Measurements from ENCODE around the gene FAM83E.

FAM83E gene

GRCh38 chr19:48616491-48617056 is 1.7 kb upstream of the FAM83E start:
- peaks cover 4% of the 10 kb centered on the region for H3K27me3 Mint-ChIP-seq
- H3K36me3 Mint-ChIP-seq, result peaks cover 49% of the 10 kb centered on the region
- peaks cover 43% of the 10 kb centered on the region for H3K4me1 Mint-ChIP-seq
- no peak for DNase-seq
- peak overlapping the region; percentile 84 for H3K27ac Mint-ChIP-seq
- CTCF ChIA-PET, result interaction anchor here (1.1 to 3.0 kb wide), 3 partner anchors 7 to 283 kb away, joined by 3 to 13 read pairs (median 3); no protein-coding TSS in a partner anchor
- no peaks in the 10 kb centered on the region for H3K9me3 Mint-ChIP-seq
- H3K4me3 Mint-ChIP-seq, result peak overlapping the region; percentile 95

GRCh38 chr19:48616041-48616436 is 1.2 kb upstream of the FAM83E start:
- Mint-ChIP-seq H3K9me3 (no peaks in the 10 kb centered on the region), H3K4me1 (peaks cover 40% of the 10 kb centered on the region), H3K27ac (peak overlapping the region; percentile 84), H3K36me3 (peaks cover 46% of the 10 kb centered on the region), H3K4me3 (peak overlapping the region; percentile 95), H3K27me3 (peaks cover 4% of the 10 kb centered on the region)
- CTCF ChIA-PET, result interaction anchor here (1.1 kb wide), 1 partner anchor 11 kb away, joined by 3 read pairs; no protein-coding TSS in a partner anchor
- DNase-seq, result no peak

GRCh38 chr19:48615231-48616040 is 560 bp upstream of the FAM83E start:
- Mint-ChIP-seq H3K9me3 (no peaks in the 10 kb centered on the region), H3K27ac (no peak overlapping the region), H3K27me3 (peaks cover 4% of the 10 kb centered on the region), H3K4me1 (peaks cover 40% of the 10 kb centered on the region), H3K4me3 (no peak overlapping the region), H3K36me3 (peaks cover 46% of the 10 kb centered on the region)
- CTCF ChIA-PET, result interaction anchor here (0.9 to 1.1 kb wide), 2 partner anchors 10 kb away, joined by 3 read pairs; no protein-coding TSS in a partner anchor
- DNase-seq, result no peak

GRCh38 chr19:48613852-48614435 is 932 bp downstream of the FAM83E start:
- CTCF ChIA-PET, result interaction anchor here (0.9 kb wide), 1 partner anchor 8 kb away, joined by 3 read pairs; no protein-coding TSS in a partner anchor
- H3K36me3 Mint-ChIP-seq, result peaks cover 37% of the 10 kb centered on the region
- peak overlapping the region; percentile 16 for H3K27ac Mint-ChIP-seq
- no peaks in the 10 kb centered on the region for H3K9me3 Mint-ChIP-seq
- peaks cover under 1% of the 10 kb centered on the region for H3K27me3 Mint-ChIP-seq
- no peak overlapping the region for H3K4me3 Mint-ChIP-seq
- DNase-seq, result no peak
- H3K4me1 Mint-ChIP-seq, result peaks cover 30% of the 10 kb centered on the region

- Mint-ChIP-seq H3K4me3 (no peak overlapping the region), H3K36me3 (peaks cover 32% of the 10 kb centered on the region), H3K27ac (no peak overlapping the region)
Observed at GRCh38 chr19:48613024-48613851, 1.6 kb downstream of the FAM83E start.

GRCh38 chr19:48611872-48612271 is 3.0 kb downstream of the FAM83E start:
- H3K4me1 Mint-ChIP-seq, result peaks cover 15% of the 10 kb centered on the region
- no peak for DNase-seq
- peaks cover 23% of the 10 kb centered on the region for H3K36me3 Mint-ChIP-seq
- H3K27me3 Mint-ChIP-seq, result no peaks in the 10 kb centered on the region
- CTCF ChIA-PET, result interaction anchor here (1.9 kb wide), 1 partner anchor 106 kb away, joined by 6 read pairs; no protein-coding TSS in a partner anchor
- no peak overlapping the region for H3K4me3 Mint-ChIP-seq
- H3K9me3 Mint-ChIP-seq, result no peaks in the 10 kb centered on the region
- no peak overlapping the region for H3K27ac Mint-ChIP-seq

More at GRCh38 chr19:48613024-48613851, 1.6 kb downstream of the FAM83E start:
- no peaks in the 10 kb centered on the region for H3K9me3 Mint-ChIP-seq
- DNase-seq, result no peak
- peaks cover 29% of the 10 kb centered on the region for H3K4me1 Mint-ChIP-seq
- no peaks in the 10 kb centered on the region for H3K27me3 Mint-ChIP-seq
- CTCF ChIA-PET, result interaction anchor here (0.8 kb wide), 1 partner anchor 28 kb away, joined by 3 read pairs; no protein-coding TSS in a partner anchor

- no peaks in the 10 kb centered on the region for H3K27me3 Mint-ChIP-seq
- no peak overlapping the region for H3K27ac Mint-ChIP-seq
- no peak for DNase-seq
- no peak overlapping the region for H3K4me3 Mint-ChIP-seq
- CTCF ChIA-PET, result interaction anchor here (0.7 to 3.5 kb wide), 12 partner anchors 8 to 342 kb away, joined by 3 to 35 read pairs (median 6); partner anchors contain the start of genes RPL18 and SPHK2
- H3K36me3 Mint-ChIP-seq, result peaks cover 6% of the 10 kb centered on the region
- peaks cover 5% of the 10 kb centered on the region for H3K4me1 Mint-ChIP-seq
- no peaks in the 10 kb centered on the region for H3K9me3 Mint-ChIP-seq
Observed at GRCh38 chr19:48609571-48610108, 5.2 kb downstream of the FAM83E start.

- Mint-ChIP-seq H3K4me3 (no peak overlapping the region), H3K4me1 (peaks cover 5% of the 10 kb centered on the region), H3K27ac (peak overlapping the region; percentile 77), H3K27me3 (no peaks in the 10 kb centered on the region), H3K36me3 (peaks cover 3% of the 10 kb centered on the region), H3K9me3 (no peaks in the 10 kb centered on the region)
- peak; percentile 75 for DNase-seq
- CTCF ChIA-PET, result interaction anchor here (0.7 to 3.5 kb wide), 14 partner anchors 9 to 342 kb away, joined by 3 to 35 read pairs (median 4); partner anchors contain the start of genes RPL18 and SPHK2
Observed at GRCh38 chr19:48608798-48609263, 6.0 kb downstream of the FAM83E start.

GRCh38 chr19:48607359-48607755 is 7.5 kb downstream of the FAM83E start:
- Mint-ChIP-seq H3K27me3 (no peaks in the 10 kb centered on the region), H3K27ac (no peak overlapping the region), H3K4me1 (peaks cover 5% of the 10 kb centered on the region), H3K36me3 (no peaks in the 10 kb centered on the region), H3K4me3 (no peak overlapping the region), H3K9me3 (no peaks in the 10 kb centered on the region)
- CTCF ChIA-PET, result interaction anchor here (0.6 to 3.5 kb wide), 6 partner anchors 13 to 110 kb away, joined by 3 to 35 read pairs (median 3); no protein-coding TSS in a partner anchor
- no peak for DNase-seq

GRCh38 chr19:48606463-48607358 is 8.2 kb downstream of the FAM83E start, which contains the start of gene SPACA4:
Gene SPACA4, plus strand, starts transcription at chr19:48606742. Its CDS starts 237 bp downstream, at chr19:48606979.
- CTCF ChIA-PET, result interaction anchor here (0.8 to 3.5 kb wide), 7 partner anchors 12 to 100 kb away, joined by 3 to 35 read pairs (median 3); no protein-coding TSS in a partner anchor
- no peak for DNase-seq
- no peaks in the 10 kb centered on the region for H3K27me3 Mint-ChIP-seq
- no peak within 1 kb of the TSS for H3K4me3 Mint-ChIP-seq
- H3K27ac Mint-ChIP-seq, result no peak within 1 kb of the TSS
- no peaks in the 10 kb centered on the region for H3K9me3 Mint-ChIP-seq
- peaks cover 5% of the 10 kb centered on the region for H3K4me1 Mint-ChIP-seq
- no peaks in the 10 kb centered on the region for H3K36me3 Mint-ChIP-seq

GRCh38 chr19:48603850-48604249 is 11.0 kb downstream of the FAM83E start:
- Mint-ChIP-seq H3K36me3 (no peaks in the 10 kb centered on the region), H3K27me3 (no peaks in the 10 kb centered on the region), H3K4me3 (no peak overlapping the region), H3K4me1 (peaks cover 3% of the 10 kb centered on the region), H3K27ac (no peak overlapping the region), H3K9me3 (no peaks in the 10 kb centered on the region)
- CTCF ChIA-PET, result no interaction called here
- no peak for DNase-seq

- no peak for DNase-seq
- Mint-ChIP-seq H3K27me3 (no peaks in the 10 kb centered on the region), H3K4me3 (no peak overlapping the region), H3K4me1 (no peaks in the 10 kb centered on the region), H3K9me3 (no peaks in the 10 kb centered on the region), H3K36me3 (no peaks in the 10 kb centered on the region), H3K27ac (no peak overlapping the region)
- CTCF ChIA-PET, result no interaction called here
Observed at GRCh38 chr19:48603449-48603848, 11.4 kb downstream of the FAM83E start.
